Calu3 (cell line): ENCODE data around the gene TCOF1. TPM values are rescaled to one million over a fixed set of nuclear protein-coding genes. Genes with fewer than 3 reads are reported as not detected.

ENCODE experiments used
- BruUV-seq: library from RNA; stranded (reverse); fragments of 400-500 nt; replicated peaks from 2 replicates; lab custom pipeline; 2021; lab: Mats Ljungman, UMichigan
- CTCF ChIA-PET: fragments of 300-600 bp; sonication (Branson Sonifier 250); formaldehyde crosslinking; loops from one replicate; lab custom pipeline; 2022; ENCODE audit warnings: antibody characterized with exemption; lab: Charles Lee
- DNase-seq: peaks from one replicate; pipeline ENCODE4 v3.0.0; 2022
- H3K27ac Mint-ChIP-seq: one replicate; pipeline ENCODE4 v1.8.0; 2022; ENCODE audit warnings: mixed read lengths; ENCODE audit not compliant: unreplicated experiment
- H3K27me3 Mint-ChIP-seq: one replicate; pipeline ENCODE4 v1.8.0; 2022; ENCODE audit warnings: mixed read lengths; ENCODE audit not compliant: unreplicated experiment
- H3K36me3 Mint-ChIP-seq: one replicate; pipeline ENCODE4 v1.8.0; 2022; ENCODE audit warnings: mild to moderate bottlenecking, moderate library complexity, mixed read lengths; ENCODE audit not compliant: insufficient read depth, unreplicated experiment
- H3K4me1 Mint-ChIP-seq: one replicate; pipeline ENCODE4 v1.8.0; 2022; ENCODE audit warnings: mild to moderate bottlenecking, low read depth, mixed read lengths; ENCODE audit not compliant: unreplicated experiment
- H3K4me3 Mint-ChIP-seq: one replicate; pipeline ENCODE4 v1.8.0; 2022; ENCODE audit warnings: mild to moderate bottlenecking, low read depth, moderate library complexity, mixed read lengths; ENCODE audit not compliant: unreplicated experiment
- H3K9me3 Mint-ChIP-seq: one replicate; pipeline ENCODE4 v1.8.0; 2022; ENCODE audit warnings: low read depth, mixed read lengths; ENCODE audit not compliant: unreplicated experiment
- intact Hi-C: fragments of 100-400 bp; cut with micrococcal nuclease; formaldehyde crosslinking; loops from one replicate; pipeline ENCODE4 v1.10.0; 2022; ENCODE audit not compliant: unreplicated experiment
- total RNA-seq: library from RNA; stranded (reverse); gene quantifications from 2 replicates; pipeline ENCODE4 v1.2.3, GENCODE V29; 2022
- TF ChIP-seq, protein P1 (sequence below): fragments of 200-600 bp; IDR thresholded peaks from one replicate; pipeline ENCODE4 v1.8.0; 2022; ENCODE audit warnings: antibody characterized with exemption; ENCODE audit not compliant: unreplicated experiment

Gene TCOF1
- total RNA-seq, 1 experiment from 2014 or later = 106 TPM

GRCh38 chr5:150364004-150364403, 6.5 kb downstream of the TCOF1 start:
- CTCF ChIA-PET = interaction anchor here (0.7 kb wide), 1 partner anchor 357 kb away, joined by 3 read pairs; no protein-coding TSS in a partner anchor
- Mint-ChIP-seq H3K27ac (no peak overlapping the region), H3K27me3 (no peaks in the 10 kb centered on the region), H3K4me3 (no peak overlapping the region), H3K4me1 (peaks cover 23% of the 10 kb centered on the region), H3K36me3 (peaks cover 43% of the 10 kb centered on the region), H3K9me3 (no peaks in the 10 kb centered on the region)
- no peak for DNase-seq
- TF ChIP-seq, protein P1, sequence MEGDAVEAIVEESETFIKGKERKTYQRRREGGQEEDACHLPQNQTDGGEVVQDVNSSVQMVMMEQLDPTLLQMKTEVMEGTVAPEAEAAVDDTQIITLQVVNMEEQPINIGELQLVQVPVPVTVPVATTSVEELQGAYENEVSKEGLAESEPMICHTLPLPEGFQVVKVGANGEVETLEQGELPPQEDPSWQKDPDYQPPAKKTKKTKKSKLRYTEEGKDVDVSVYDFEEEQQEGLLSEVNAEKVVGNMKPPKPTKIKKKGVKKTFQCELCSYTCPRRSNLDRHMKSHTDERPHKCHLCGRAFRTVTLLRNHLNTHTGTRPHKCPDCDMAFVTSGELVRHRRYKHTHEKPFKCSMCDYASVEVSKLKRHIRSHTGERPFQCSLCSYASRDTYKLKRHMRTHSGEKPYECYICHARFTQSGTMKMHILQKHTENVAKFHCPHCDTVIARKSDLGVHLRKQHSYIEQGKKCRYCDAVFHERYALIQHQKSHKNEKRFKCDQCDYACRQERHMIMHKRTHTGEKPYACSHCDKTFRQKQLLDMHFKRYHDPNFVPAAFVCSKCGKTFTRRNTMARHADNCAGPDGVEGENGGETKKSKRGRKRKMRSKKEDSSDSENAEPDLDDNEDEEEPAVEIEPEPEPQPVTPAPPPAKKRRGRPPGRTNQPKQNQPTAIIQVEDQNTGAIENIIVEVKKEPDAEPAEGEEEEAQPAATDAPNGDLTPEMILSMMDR = no peak
- intact Hi-C loops = no loop called here
- no TSS peak for BruUV-seq

DNA sequence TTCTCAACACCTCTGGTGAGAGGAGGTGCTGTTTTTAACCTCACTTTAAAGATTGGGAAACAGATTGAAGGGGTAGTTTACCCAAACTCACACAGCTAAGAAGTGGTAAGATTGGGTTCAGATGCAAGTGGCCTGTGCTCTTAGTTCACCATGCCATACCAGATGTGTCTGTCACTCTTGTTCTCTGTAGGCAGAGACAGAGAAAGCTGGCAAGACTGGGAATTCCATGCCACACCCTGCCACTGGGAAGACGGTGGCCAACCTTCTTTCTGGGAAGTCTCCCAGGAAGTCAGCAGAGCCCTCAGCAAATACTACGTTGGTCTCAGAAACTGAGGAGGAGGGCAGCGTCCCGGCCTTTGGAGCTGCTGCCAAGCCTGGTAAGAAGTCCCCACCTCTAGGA, 11.0 kb downstream of the TCOF1 start:
- Mint-ChIP-seq H3K27me3 (no peaks in the 10 kb centered on the region), H3K4me3 (no peak overlapping the region), H3K36me3 (peaks cover 56% of the 10 kb centered on the region), H3K4me1 (no peaks in the 10 kb centered on the region), H3K9me3 (no peaks in the 10 kb centered on the region), H3K27ac (no peak overlapping the region)
- no peak for DNase-seq
- CTCF ChIA-PET = no interaction called here
- TF ChIP-seq, protein P1 = no peak
- intact Hi-C loops = no loop called here
- BruUV-seq = no TSS peak

DNA sequence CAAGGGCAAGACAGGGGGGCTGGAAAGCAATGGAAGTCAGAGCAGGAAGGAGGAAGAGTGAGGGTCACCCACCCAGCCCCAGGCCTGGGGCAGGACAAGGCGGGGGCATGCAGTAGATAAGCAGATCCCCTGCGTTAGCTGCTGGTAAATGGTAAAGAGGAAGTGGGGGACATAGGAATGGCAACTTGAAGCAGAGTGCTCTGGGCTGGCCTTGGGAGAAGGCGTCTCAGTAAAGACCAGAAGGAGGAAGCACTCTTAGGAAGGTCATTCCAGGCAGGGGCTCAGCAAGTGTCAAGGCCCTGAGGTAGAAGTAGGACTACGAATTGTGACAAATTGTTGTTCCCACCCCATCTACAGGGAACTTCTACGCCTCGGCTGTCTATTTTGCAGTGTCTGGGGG, 15.1 kb downstream of the TCOF1 start:
- H3K4me1 Mint-ChIP-seq = no peaks in the 10 kb centered on the region
- DNase-seq = no peak
- H3K27ac Mint-ChIP-seq = no peak overlapping the region
- BruUV-seq = no TSS peak
- TF ChIP-seq, protein P1 = no peak
- intact Hi-C loops = no loop called here
- CTCF ChIA-PET = interaction anchor here (0.6 kb wide), 1 partner anchor 26 kb away, joined by 4 read pairs; no protein-coding TSS in a partner anchor
- no peak overlapping the region for H3K4me3 Mint-ChIP-seq
- H3K36me3 Mint-ChIP-seq = peaks cover 69% of the 10 kb centered on the region
- H3K9me3 Mint-ChIP-seq = no peaks in the 10 kb centered on the region
- no peaks in the 10 kb centered on the region for H3K27me3 Mint-ChIP-seq

DNA sequence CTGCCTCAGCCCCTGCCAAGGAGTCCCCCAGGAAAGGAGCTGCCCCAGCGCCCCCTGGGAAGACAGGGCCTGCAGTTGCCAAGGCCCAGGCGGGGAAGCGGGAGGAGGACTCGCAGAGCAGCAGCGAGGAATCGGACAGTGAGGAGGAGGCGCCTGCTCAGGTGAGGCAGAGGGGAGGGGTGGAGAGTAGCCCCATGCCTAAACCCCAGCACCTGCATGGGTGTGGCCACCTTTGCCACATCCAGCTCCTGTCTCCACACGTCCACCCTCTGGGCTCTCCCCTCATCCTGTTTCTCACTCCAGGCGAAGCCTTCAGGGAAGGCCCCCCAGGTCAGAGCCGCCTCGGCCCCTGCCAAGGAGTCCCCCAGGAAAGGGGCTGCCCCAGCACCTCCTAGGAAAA, 17.2 kb downstream of the TCOF1 start:
- no peak for DNase-seq
- Mint-ChIP-seq H3K36me3 (peaks cover 76% of the 10 kb centered on the region), H3K27ac (no peak overlapping the region), H3K4me1 (no peaks in the 10 kb centered on the region), H3K9me3 (no peaks in the 10 kb centered on the region), H3K27me3 (no peaks in the 10 kb centered on the region), H3K4me3 (no peak overlapping the region)
- TF ChIP-seq, protein P1 = no peak
- CTCF ChIA-PET = no interaction called here
- intact Hi-C loops = no loop called here
- BruUV-seq = no TSS peak
